DMS79 (cell line): ENCODE measurements around the gene CYTL1.
"Not testable (repeated sequence)": the region's sequence is repeated elsewhere in the genome, so short reads cannot be mapped to it uniquely, and the experiment has no call there.

Experiments
- DNase-seq: peaks from one replicate; lab custom pipeline; 2025; lab: John Stamatoyannopoulos, UW

The CYTL1 gene

GRCh38 chr4:5019274-5019673 is at the start of gene CYTL1:
Gene CYTL1 (minus strand): TSS chr4:5019458. CDS start chr4:5019445, 13 bp downstream.
- no peak for DNase-seq

GRCh38 chr4:5067908-5068307 is 48.6 kb upstream of the CYTL1 start:
- DNase-seq, result no peak

- not testable (repeated sequence) for DNase-seq
Measured at GRCh38 chr4:5066968-5067367, 47.7 kb upstream of the CYTL1 start.

- no peak for DNase-seq
Measured at GRCh38 chr4:5066101-5066500, 46.8 kb upstream of the CYTL1 start.

GRCh38 chr4:5055411-5055810 is 36.2 kb upstream of the CYTL1 start:
- no peak for DNase-seq

- DNase-seq, result peak; percentile 28
Measured at GRCh38 chr4:5054532-5054931, 35.3 kb upstream of the CYTL1 start.

- no peak for DNase-seq
Measured at GRCh38 chr4:5052726-5053425, 33.6 kb upstream of the CYTL1 start.

- no peak for DNase-seq
Measured at GRCh38 chr4:5052204-5052702, 33.0 kb upstream of the CYTL1 start.

GRCh38 chr4:5051278-5052203 is 32.3 kb upstream of the CYTL1 start, which contains the start of gene STK32B:
Gene STK32B (plus strand): TSS chr4:5051480.
- no peak for DNase-seq

GRCh38 chr4:5050520-5051277 is 31.4 kb upstream of the CYTL1 start:
- peak; percentile 14 for DNase-seq

- DNase-seq, result no peak
Measured at GRCh38 chr4:5048721-5049120, 29.5 kb upstream of the CYTL1 start.

GRCh38 chr4:5045097-5045496 is 25.8 kb upstream of the CYTL1 start:
- DNase-seq, result no peak

GRCh38 chr4:5044341-5044740 is 25.1 kb upstream of the CYTL1 start:
- DNase-seq, result no peak

GRCh38 chr4:5043579-5043978 is 24.3 kb upstream of the CYTL1 start:
- DNase-seq, result no peak

- DNase-seq, result no peak
Measured at GRCh38 chr4:5041699-5042098, 22.4 kb upstream of the CYTL1 start.

- no peak for DNase-seq
Measured at GRCh38 chr4:5040856-5041620, 21.8 kb upstream of the CYTL1 start.

GRCh38 chr4:5039800-5040199 is 20.5 kb upstream of the CYTL1 start:
- DNase-seq, result no peak

GRCh38 chr4:5037553-5038551 is 18.6 kb upstream of the CYTL1 start:
- no peak for DNase-seq

- DNase-seq, result no peak
Measured at GRCh38 chr4:5036239-5036638, 17.0 kb upstream of the CYTL1 start.

- DNase-seq, result no peak
Measured at GRCh38 chr4:5034206-5034605, 14.9 kb upstream of the CYTL1 start.
